Keratinocyte (primary cell): ENCODE measurements around the gene SYNJ2. TPM values are rescaled to one million over a fixed set of nuclear protein-coding genes. Genes with fewer than 3 reads are reported as not detected.
A peak's percentile ranks its signal among the peaks of the same experiment; 100 is the strongest.

Experiments used
- DNase-seq: peaks from one replicate; pipeline ENCODE4 v3.0.0-alpha.2; 2011; ENCODE audit warnings: low read depth, missing footprints, low spot score
- FAIRE-seq: peaks from 2 replicates; lab custom pipeline; 2011; peaks lifted over from hg19 to GRCh38; lab: Jason Lieb, UNC
- H2AFZ ChIP-seq: 2 replicates; pipeline ENCODE4 v1.6.0; 2012; ENCODE audit warnings: low read length, control low read depth, inconsistent platforms; ENCODE audit not compliant: control insufficient read depth
- H3K27ac ChIP-seq: 2 replicates; pipeline ENCODE4 v1.5.1; 2011; ENCODE audit warnings: low read length; ENCODE audit not compliant: control insufficient read depth, insufficient read depth
- H3K27me3 ChIP-seq: 3 replicates; pipeline ENCODE4 v1.6.0; 2011; ENCODE audit warnings: low read length; ENCODE audit not compliant: control insufficient read depth, insufficient read depth; ENCODE audit errors: extremely low read depth
- H3K36me3 ChIP-seq, 2 experiments: 2 replicates in 1 of 2; 3 replicates in 1 of 2; pipeline ENCODE4 v1.5.1; 2011; ENCODE audit warnings: low read length in 2 of 2, mild to moderate bottlenecking in 1 of 2; ENCODE audit not compliant: control insufficient read depth in 2 of 2, insufficient read depth in 2 of 2; ENCODE audit errors: extremely low read depth in 1 of 2
- H3K4me1 ChIP-seq: 3 replicates; pipeline ENCODE4 v1.5.1; 2011; ENCODE audit warnings: low read length; ENCODE audit not compliant: control insufficient read depth, insufficient read depth; ENCODE audit errors: extremely low read depth
- H3K4me2 ChIP-seq: 3 replicates; pipeline ENCODE4 v1.6.0; 2011; ENCODE audit warnings: low read depth, low read length; ENCODE audit not compliant: control insufficient read depth, insufficient read depth; ENCODE audit errors: extremely low read depth
- H3K4me3 ChIP-seq, 3 experiments: fragments of 200-600 bp in 1 of 3; sonication (generic) in 1 of 3; 2 replicates in 2 of 3; 3 replicates in 1 of 3; pipeline ENCODE4 v1.5.1; 2011 to 2016; ENCODE audit warnings: low read length in 3 of 3, mild to moderate bottlenecking in 3 of 3, control low read depth in 2 of 3, inconsistent platforms in 1 of 3, low read depth in 1 of 3, mixed read lengths in 1 of 3, mixed run types in 1 of 3, moderate library complexity in 1 of 3; ENCODE audit not compliant: control insufficient read depth in 2 of 3, insufficient read depth in 2 of 3; ENCODE audit errors: extremely low read depth in 1 of 3
- H3K79me2 ChIP-seq: 2 replicates; pipeline ENCODE4 v1.6.0; 2012; ENCODE audit warnings: low read length; ENCODE audit not compliant: control insufficient read depth, insufficient read depth
- H3K9ac ChIP-seq: 3 replicates; pipeline ENCODE4 v1.6.0; 2011; ENCODE audit warnings: low read length; ENCODE audit not compliant: control insufficient read depth, insufficient read depth; ENCODE audit errors: extremely low read depth
- H3K9me1 ChIP-seq: 3 replicates; pipeline ENCODE4 v1.6.0; 2011; ENCODE audit warnings: low read length; ENCODE audit not compliant: control insufficient read depth, insufficient read depth; ENCODE audit errors: extremely low read depth
- H3K9me3 ChIP-seq: 2 replicates; pipeline ENCODE4 v1.5.1; 2012; ENCODE audit warnings: low read depth, low read length; ENCODE audit not compliant: control insufficient read depth
- H4K20me1 ChIP-seq: 3 replicates; pipeline ENCODE4 v1.6.0; 2011; ENCODE audit warnings: low read length; ENCODE audit not compliant: control insufficient read depth, insufficient read depth; ENCODE audit errors: extremely low read depth
- CTCF ChIP-seq, 3 experiments: IDR thresholded peaks in 1 of 3; conservative IDR thresholded peaks in 1 of 3; optimal IDR thresholded peaks in 1 of 3; 2 replicates in 2 of 3; 3 replicates in 1 of 3; pipeline versions ENCODE3 to v1.5.1; 2011; ENCODE audit warnings: low read length in 3 of 3, mild to moderate bottlenecking in 3 of 3, moderate library complexity in 2 of 3, control low read depth in 1 of 3, inconsistent platforms in 1 of 3; ENCODE audit not compliant: insufficient read depth in 2 of 3; ENCODE audit errors: extremely low read depth in 1 of 3
- EZH2 ChIP-seq: IDR thresholded peaks from one replicate; pipeline ENCODE4 v1.6.1; 2012; ENCODE audit warnings: inconsistent platforms, mild to moderate bottlenecking, low read length, moderate library complexity
- dilution Hi-C: fragments of 300-500 bp; cut with MboI; formaldehyde crosslinking; loops from one replicate; pipeline ENCODE4 v1.7.0; 2020; ENCODE audit warnings: low sequenced_read_pairs; ENCODE audit not compliant: extremely low pct_ligation_motif_present
- polyA plus RNA-seq, 5 experiments: library from polyadenylated mRNA; depleted of rRNA in 3 of 5; stranded (reverse) in 3 of 5; stranded (forward) in 1 of 5; unstranded in 1 of 5; fragments of >200 nt; gene quantifications; 1 replicate in 1 of 5; 2 replicates in 3 of 5; 3 replicates in 1 of 5; pipeline versions ENCODE4 v1.2.1 to v1.2.3, GENCODE V29; 2011 to 2012; ENCODE audit warnings: missing spikeins in 2 of 5, low read depth in 1 of 5, low replicate concordance in 1 of 5

Gene SYNJ2
- polyA plus RNA-seq, 1 donor (not counting 4 experiments of a cell fraction or from before 2014, with no cell fraction given): 8.6 TPM

- Histone ChIP-seq H3K9me3 (no peaks in the 10 kb centered on the region), H3K27ac (peak overlapping the region; percentile 58), H3K79me2 (peaks cover 47% of the 10 kb centered on the region), H3K4me3 (peak overlapping the region; percentile 75 to 81 (median 80)), H3K4me2 (peak overlapping the region; percentile 84), H3K9ac (peak overlapping the region; percentile 84), H3K36me3 (no peaks in the 10 kb centered on the region), H2AFZ (no peak overlapping the region), H3K27me3 (no peaks in the 10 kb centered on the region), H3K9me1 (no peaks in the 10 kb centered on the region), H4K20me1 (peaks cover 2% of the 10 kb centered on the region), H3K4me1 (peaks cover 20% of the 10 kb centered on the region)
- FAIRE-seq: no peak
- TF ChIP-seq EZH2 (no peak), CTCF (optimal IDR thresholded peaks at IDR 0.05 in 1 of 3, IDR thresholded peaks at IDR 0.05 in 1 of 3, conservative IDR thresholded peaks at IDR 0.05 in 1 of 3; ENCODE audit: extremely low read depth in 1 of 3, insufficient read depth in 2 of 3, low read length in 3 of 3) (peak in 1 of 3 experiments; percentile 14)
- no peak for DNase-seq
- dilution Hi-C loops: no loop called here
Observed at GRCh38 chr6:157982563-157983405, 1.1 kb downstream of the SYNJ2 start.

- no peak overlapping the region for H3K4me3 ChIP-seq
- no peak overlapping the region for H2AFZ ChIP-seq
- H3K4me2 ChIP-seq: peak overlapping the region; percentile 84
- H4K20me1 ChIP-seq: peaks cover 2% of the 10 kb centered on the region
- peaks cover 52% of the 10 kb centered on the region for H3K79me2 ChIP-seq
- no peak overlapping the region for H3K9ac ChIP-seq
- no peak overlapping the region for H3K27ac ChIP-seq
- H3K9me3 ChIP-seq: no peaks in the 10 kb centered on the region
- DNase-seq (no peak), FAIRE-seq (no peak)
- dilution Hi-C loops: no loop called here
- no peaks in the 10 kb centered on the region for H3K36me3 ChIP-seq
- no peaks in the 10 kb centered on the region for H3K27me3 ChIP-seq
- TF ChIP-seq EZH2 (no peak), CTCF (optimal IDR thresholded peaks at IDR 0.05 in 1 of 3, IDR thresholded peaks at IDR 0.05 in 1 of 3, conservative IDR thresholded peaks at IDR 0.05 in 1 of 3; ENCODE audit: extremely low read depth in 1 of 3, insufficient read depth in 2 of 3, low read length in 3 of 3) (no peak)
- H3K4me1 ChIP-seq: peaks cover 20% of the 10 kb centered on the region
- H3K9me1 ChIP-seq: no peaks in the 10 kb centered on the region
Observed at GRCh38 chr6:157983406-157984119, 1.9 kb downstream of the SYNJ2 start.
